HS-5 (cell line): ENCODE data around the gene GPC3.
"Not testable (repeated sequence)": the region's sequence is repeated elsewhere in the genome, so short reads cannot be mapped to it uniquely, and the experiment has no call there.

Experiments
- DNase-seq: peaks from one replicate; pipeline ENCODE4 v3.0.0-alpha.2; 2012; ENCODE audit warnings: low read depth

GPC3 gene

DNA sequence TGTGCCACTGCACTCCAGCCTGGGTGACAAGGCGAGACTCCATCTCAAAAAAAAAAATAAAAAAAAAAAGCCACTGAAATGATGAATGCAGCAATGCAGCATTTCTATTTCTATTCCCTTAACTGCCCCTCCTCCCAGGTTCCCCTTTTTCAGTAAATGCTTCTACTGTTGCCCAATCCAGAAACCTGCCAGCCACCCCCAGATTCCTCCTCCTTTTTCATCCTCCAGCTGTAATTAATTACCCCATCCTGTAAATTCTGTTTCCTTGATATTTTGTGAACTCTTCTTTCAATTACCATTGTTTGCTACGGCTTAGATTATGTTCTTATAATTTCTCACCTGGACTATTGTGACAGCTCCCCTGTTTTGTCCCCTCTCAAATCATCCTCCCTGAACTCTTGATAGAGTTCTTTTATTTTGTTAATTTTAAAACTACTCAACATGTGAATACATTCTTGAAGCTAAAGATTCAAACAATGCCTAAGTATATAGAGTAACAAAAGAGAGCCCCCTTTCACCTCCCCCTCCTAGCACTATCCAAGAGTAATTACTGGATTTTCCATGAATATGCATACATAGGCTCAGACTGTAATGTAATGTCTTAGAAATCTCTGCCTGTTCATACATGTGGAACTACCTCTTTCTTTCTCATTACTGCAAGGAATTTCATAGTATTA is 429.5 kb downstream of the GPC3 start:
- DNase-seq: no peak

DNA sequence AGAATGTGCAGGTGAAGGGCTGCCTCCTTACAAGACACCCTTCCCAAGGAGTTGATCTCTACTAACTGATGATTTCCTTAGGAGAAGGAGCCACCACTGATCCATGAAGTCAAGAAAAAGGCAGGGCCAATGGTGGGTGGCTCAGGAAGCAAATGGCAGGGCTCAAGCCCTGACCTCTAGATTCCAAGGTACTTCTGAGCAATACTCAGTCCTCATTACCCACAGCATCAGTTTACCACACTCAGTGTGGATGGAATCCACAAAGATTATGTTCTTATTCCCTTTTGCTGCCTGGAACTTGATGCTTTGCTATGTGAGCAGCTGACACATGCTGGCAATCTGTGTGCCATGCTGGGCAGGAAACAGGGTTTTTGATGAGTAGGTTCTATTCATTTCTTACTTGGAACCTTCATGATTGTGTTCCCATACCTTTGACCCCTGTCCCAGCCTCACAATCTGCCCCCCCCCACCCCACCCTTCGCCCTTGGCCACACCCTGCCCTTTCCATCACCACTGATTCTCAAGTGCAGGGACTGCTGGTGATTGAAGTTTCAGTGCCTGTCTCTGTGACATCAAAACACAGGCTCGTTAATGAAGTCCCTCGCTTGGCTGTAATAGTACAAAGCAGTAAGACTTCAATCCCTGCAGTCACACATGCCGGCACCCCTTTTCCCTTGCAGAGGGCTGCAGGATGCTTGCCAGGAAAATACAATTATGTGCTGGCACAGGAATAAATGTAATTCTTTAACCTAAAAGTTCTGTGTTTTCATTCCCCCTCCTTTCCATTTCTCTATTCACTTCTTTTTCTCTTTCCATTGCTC is 434.5 kb downstream of the GPC3 start:
- no peak for DNase-seq

- no peak for DNase-seq
These were observed 436.0 kb downstream of the GPC3 start for GRCh38 chrX:133549295-133549933.

DNA sequence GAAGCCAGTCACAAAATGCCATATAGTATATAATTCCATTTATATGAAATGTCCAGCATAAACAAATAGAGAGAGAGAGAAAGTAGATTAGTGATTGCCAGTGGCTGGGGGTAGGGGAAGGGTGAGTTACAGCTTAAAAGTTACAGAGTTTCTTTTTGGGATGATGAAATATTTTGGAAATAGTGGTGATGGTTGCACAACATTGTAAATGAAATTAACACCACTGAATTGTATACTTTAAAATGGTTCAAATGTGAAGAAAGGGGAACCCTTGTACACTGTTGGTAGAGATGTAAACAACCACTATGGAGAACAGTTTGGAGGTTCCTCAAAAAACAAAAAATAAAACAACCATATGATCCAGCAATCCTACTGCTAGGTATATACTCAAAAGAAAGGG is 439.0 kb downstream of the GPC3 start:
- DNase-seq: no peak

- DNase-seq: no peak
These were observed 440.6 kb downstream of the GPC3 start for GRCh38 chrX:133544778-133545177.

- DNase-seq: peak; percentile 33
These were observed 441.3 kb downstream of the GPC3 start for GRCh38 chrX:133544115-133544514.

- DNase-seq: no peak
These were observed 441.7 kb downstream of the GPC3 start for GRCh38 chrX:133543654-133544053.

GRCh38 chrX:133542476-133542875 is 442.9 kb downstream of the GPC3 start:
- DNase-seq: no peak

DNA sequence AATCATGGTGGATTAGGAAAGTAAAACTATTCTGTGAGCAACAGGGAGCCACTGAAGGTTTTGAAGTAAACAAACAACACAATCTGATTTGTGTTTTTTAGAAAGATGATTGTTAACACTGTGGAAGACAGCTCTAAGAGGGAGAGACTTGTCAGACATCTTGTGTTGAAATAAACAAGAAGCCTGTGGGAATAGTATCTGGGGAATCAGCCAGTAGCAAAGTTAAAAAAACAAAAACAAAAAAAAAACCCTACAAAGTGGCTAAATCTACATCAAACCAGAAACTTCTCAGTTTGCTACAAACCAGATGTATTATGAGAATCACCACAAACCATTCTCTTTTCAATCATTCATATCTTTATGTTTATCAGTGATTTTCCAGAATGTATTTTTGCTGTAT is 444.4 kb downstream of the GPC3 start:
- DNase-seq: no peak

DNA sequence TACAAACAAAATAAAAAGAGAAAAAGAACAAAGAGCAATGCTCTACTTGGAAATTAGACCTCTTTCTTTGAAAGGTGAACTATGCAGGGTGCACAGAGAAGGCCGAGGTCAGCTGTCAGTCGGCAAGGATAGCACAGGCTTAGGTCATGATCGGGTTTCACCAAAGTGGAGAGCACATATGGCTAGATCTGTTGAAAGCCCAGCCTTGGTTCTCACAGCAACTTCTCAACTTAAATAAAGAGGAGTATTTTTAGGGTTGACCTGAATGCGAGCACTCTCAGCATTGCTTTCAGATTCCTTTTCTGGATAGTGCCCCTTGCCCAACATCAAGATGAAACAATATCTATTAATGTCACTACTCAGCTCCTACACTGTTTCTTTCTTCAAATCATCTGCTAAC is 447.2 kb downstream of the GPC3 start:
- no peak for DNase-seq

GRCh38 chrX:133537142-133537541 is 448.3 kb downstream of the GPC3 start:
- no peak for DNase-seq

- DNase-seq: no peak
These were observed 450.3 kb downstream of the GPC3 start for GRCh38 chrX:133535066-133535465.

DNA sequence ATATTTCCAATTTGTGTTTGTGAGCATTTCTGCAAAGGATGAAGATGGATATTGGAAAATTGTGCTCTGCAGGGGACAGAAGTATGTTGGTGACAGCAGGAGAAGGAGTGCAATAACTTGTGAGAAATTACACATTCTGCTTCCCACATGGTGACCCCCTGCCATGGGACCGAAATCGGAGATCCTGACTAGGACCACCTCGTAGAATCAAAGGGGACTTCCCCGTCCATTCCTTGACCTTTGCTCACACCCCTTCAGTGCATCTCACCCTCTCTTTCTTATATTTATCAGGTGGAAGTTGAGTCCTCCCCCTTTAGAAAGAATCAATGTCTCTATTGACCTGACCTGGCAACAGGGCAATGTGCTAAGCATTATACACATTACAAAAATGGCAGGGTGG is 451.2 kb downstream of the GPC3 start:
- no peak for DNase-seq

DNA sequence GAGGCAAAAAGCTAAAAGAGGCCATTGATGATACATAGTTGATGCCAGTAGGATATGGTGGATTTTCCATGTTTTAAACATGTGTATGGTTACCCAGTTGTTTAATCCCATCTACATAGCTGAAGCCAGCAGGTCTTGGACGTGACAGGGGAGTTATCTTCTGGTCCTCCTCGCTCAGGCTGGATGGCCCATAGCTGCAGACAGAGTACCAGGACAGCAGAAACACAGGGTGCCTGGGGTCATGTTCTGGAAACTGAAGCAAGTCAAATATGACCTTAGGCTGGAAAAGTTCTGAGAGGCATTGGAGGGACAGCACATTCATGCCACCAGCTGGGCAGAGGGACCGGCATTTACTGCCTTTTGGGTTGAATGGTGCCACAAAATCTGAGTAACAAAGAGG is 452.1 kb downstream of the GPC3 start:
- no peak for DNase-seq

DNA sequence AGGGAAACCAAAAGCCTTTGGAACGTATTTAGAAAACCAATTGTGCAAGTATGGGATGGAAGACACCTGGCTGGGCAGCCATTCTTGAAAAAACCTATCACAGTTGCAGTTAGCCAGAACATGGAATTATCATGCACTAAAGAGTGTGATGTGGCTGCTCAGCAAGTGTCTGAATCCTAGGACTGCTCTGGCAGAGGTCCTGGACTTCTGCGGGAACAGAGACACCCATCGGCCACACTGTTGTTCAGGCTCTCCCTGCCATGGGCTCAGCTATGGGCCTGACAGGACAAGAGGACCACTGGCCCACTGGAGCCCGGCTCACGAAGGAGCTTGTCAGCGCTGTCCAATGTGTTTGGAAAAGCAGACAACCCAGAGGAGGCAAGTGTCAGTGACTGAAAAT is 454.4 kb downstream of the GPC3 start:
- DNase-seq: no peak

DNA sequence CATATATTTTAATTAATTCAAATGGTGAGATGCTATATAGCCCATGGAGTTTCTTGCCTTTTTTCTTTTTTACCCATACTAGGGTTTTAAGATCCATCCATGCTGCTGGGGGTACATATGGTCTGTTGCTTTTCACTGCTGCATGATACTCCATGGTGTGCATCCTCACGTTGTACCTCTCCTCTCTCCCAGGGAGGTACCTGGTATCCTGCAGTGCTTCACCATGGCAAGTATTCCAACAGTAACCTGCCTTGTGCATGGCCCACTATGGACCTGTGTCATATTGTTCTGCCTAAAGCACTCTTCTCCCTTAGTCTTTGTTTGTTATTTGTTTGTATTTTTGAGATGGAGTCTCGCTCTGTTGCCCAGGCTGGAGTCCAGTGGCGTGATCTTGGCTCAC is 455.8 kb downstream of the GPC3 start:
- no peak for DNase-seq

- DNase-seq: no peak
These were observed 457.6 kb downstream of the GPC3 start for GRCh38 chrX:133527825-133528224.

DNA sequence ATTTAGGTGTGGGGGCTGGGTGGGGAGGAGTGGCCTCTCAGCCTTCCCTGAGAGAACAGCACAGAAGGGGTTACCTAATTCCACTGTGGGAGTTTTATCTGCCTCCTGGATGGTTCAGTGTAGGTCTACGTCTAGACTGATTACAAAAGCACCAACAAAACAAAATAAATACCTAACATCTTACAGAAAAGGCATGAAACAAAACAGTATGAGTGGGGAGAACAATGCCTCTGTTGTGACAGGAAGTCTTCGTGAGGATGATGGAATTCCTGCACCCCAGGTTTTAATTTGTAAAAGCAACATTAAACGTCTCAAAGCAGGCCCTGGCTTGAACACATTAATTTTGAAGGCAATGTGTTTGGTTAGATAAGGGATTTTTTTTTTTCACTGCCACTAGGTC is 458.0 kb downstream of the GPC3 start:
- DNase-seq: no peak

- not testable (repeated sequence) for DNase-seq
These were observed 458.6 kb downstream of the GPC3 start for GRCh38 chrX:133526773-133527172.

DNA sequence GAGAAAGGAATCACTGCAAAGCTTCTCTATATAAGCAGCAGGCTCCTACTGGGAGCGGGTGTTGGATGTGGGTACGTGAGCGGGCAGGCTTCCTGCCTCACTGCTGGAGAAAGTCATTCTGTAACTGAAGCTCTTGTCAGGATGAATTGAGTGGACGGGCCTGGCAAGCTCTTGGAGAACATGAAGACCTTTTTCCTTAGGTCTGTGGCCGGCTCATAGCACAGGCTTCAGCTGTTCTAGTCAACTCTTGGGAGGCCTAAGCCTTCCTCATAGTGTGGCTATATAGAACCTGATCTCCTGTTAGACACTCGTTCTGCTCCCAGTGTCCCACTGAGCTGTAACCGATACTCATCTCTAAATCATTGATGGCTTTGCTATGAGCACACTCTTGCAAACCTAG is 461.9 kb downstream of the GPC3 start:
- DNase-seq: no peak

GRCh38 chrX:133523081-133523487 is 462.3 kb downstream of the GPC3 start:
- DNase-seq: no peak

DNA sequence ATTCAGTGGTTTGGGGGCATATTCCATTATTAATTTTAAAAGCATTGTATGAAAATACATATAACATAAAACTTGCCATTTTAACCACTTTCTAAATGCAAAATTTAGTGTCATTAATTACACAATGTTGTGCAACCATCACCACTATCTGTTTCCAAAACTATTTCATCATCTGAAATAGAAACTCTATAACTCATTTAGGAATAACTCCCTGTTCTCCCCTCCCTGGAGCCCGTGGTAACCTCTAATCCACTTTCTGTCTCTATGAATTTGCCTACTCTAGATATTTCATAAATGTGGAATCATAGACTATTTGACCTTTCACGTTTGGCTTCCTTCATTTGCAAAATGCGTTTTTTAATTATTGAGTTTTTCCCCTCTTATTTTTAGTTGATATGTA is 468.7 kb downstream of the GPC3 start:
- no peak for DNase-seq

GRCh38 chrX:133514486-133514885 is 470.9 kb downstream of the GPC3 start:
- DNase-seq: no peak
